Stimulated activated naive CD8-positive, alpha-beta T cell treated with anti-CD3 and anti-CD28 coated beads, Interleukin-15, Interleukin-2, amounts not matched to agents 100 ng/mL and 50 ng/mL, for 24 hours (primary cell): Measurements from ENCODE around the gene IGF2BP1.
"Not testable (repeated sequence)": the region's sequence is repeated elsewhere in the genome, so short reads cannot be mapped to it uniquely, and the experiment has no call there.

Experiments used
- H3K27ac Mint-ChIP-seq: one replicate; pipeline ENCODE4 v1.8.0; 2021; ENCODE audit warnings: mild to moderate bottlenecking, mixed read lengths
- H3K27me3 Mint-ChIP-seq: one replicate; pipeline ENCODE4 v1.8.0; 2021; ENCODE audit warnings: mixed read lengths
- H3K36me3 Mint-ChIP-seq: one replicate; pipeline ENCODE4 v1.8.0; 2021; ENCODE audit warnings: low read depth, mixed read lengths
- H3K4me1 Mint-ChIP-seq: one replicate; pipeline ENCODE4 v1.8.0; 2021; ENCODE audit warnings: low read depth, mixed read lengths
- H3K4me3 Mint-ChIP-seq: one replicate; pipeline ENCODE4 v1.8.0; 2021; ENCODE audit warnings: mild to moderate bottlenecking, mixed read lengths
- H3K9me3 Mint-ChIP-seq: one replicate; pipeline ENCODE4 v1.8.0; 2021; ENCODE audit warnings: mixed read lengths

Gene IGF2BP1

DNA sequence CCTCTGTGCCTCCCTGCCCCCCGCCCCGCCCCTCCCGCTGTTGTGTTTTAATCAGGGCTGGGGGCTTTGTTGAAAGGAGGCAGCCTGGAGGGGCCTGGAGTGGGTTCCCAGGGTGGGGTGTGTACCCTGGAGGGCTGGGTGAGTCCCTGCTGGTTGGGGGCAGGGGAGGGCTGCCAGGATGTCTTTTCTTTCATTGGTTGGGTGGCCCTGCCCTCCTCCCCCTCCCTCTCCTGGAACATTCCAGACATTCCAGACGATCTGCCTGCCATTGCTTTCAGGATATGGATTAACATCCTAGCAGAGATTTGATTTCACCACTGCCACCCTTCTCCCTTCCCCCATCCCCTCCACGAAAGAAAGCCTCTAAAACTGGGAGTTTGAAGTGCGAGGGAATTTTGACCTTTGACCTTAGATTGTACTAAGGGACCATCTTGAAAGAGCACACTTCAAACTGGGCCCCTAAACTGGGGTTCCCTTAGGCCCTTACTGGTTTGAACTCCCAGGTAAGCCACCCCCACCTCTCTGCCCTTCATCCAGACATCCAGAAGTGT lies 25.3 kb downstream of the IGF2BP1 start:
- Mint-ChIP-seq H3K27me3 (peaks cover 17% of the 10 kb centered on the region), H3K36me3 (no peaks in the 10 kb centered on the region), H3K9me3 (no peaks in the 10 kb centered on the region), H3K27ac (no peak overlapping the region), H3K4me3 (no peak overlapping the region), H3K4me1 (no peaks in the 10 kb centered on the region)

DNA sequence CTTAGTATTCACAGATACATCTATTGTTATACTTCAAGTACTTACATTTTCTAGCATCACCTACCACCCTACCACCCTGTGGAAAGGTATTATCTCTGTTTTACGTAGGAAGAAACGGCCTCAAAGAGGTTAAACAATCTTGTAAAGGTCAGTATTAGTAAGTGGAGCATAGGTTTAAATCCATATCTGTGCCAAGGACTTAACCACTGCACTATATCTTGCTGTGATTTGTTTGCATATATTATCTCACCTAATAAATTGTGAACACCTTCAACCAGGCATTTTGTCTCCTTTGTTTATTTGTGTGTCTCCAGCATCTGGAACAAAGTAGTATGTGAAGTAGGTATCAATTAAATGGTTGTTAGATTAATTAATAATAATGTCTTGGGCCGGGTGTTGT lies 27.3 kb downstream of the IGF2BP1 start:
- Mint-ChIP-seq H3K36me3 (no peaks in the 10 kb centered on the region), H3K4me3 (no peak overlapping the region), H3K27me3 (peaks cover 20% of the 10 kb centered on the region), H3K9me3 (no peaks in the 10 kb centered on the region), H3K27ac (no peak overlapping the region), H3K4me1 (no peaks in the 10 kb centered on the region)

DNA sequence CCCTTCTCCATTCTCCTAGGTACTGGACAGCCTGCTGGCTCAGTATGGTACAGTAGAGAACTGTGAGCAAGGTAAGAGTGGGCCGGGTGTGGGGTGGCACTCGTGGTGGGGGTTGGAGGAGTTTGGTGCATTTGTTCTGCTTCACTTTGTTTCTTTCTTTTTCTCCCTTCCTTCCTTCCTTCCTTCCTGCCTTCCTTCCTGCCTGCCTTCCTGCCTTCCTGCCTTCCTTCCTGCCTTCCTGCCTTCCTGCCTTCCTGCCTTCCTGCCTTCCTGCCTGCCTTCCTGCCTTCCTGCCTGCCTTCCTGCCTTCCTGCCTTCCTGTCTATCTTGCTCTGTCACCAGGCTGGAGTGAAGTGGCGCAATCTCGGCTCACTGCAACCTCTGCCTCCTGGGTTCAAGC lies 29.3 kb downstream of the IGF2BP1 start:
- not testable (repeated sequence) for H3K27ac Mint-ChIP-seq, H3K9me3 Mint-ChIP-seq, H3K4me3 Mint-ChIP-seq, H3K4me1 Mint-ChIP-seq, H3K36me3 Mint-ChIP-seq
- peaks cover 16% of the 10 kb centered on the region for H3K27me3 Mint-ChIP-seq

DNA sequence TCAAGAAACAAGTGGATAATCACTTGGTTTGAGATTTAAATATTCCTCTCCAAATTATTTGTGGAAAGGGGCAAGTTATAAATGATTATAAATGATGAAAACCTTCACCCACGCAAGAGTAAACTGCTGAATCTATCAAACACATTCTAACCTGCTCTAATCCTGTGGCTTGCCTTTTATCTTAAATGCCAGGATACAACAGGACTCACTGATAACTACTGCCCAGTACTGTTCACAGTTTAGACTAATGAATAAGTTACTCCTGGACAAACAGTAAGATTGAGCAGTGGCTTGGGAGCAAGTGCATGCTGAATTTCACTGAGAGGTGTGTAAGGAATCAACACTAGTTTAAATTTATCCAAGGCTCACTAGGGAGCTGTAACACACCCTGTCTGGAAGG lies 31.1 kb downstream of the IGF2BP1 start:
- H3K4me3 Mint-ChIP-seq, result no peak overlapping the region
- no peaks in the 10 kb centered on the region for H3K9me3 Mint-ChIP-seq
- H3K27ac Mint-ChIP-seq, result no peak overlapping the region
- peaks cover 4% of the 10 kb centered on the region for H3K4me1 Mint-ChIP-seq
- no peaks in the 10 kb centered on the region for H3K36me3 Mint-ChIP-seq
- H3K27me3 Mint-ChIP-seq, result peaks cover 7% of the 10 kb centered on the region

DNA sequence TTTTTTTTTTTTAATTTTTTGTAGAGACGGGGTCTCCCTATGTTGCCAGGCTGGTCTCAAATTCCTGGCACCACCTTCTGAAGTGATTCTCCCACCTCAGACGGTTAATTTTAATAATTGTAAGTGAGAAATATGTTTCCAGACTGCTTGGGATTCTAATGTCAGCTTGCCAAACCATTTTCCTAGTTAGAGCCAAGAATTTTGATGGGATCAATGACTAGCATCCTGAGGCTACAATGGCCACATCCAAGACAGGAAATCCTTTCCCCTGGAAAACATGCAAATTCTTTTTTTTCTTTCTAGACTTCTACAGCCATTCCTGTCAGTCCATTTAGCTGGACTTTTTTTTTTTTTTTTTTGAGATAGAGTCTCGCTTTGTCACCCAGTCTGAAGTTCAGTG lies 32.6 kb downstream of the IGF2BP1 start:
- Mint-ChIP-seq H3K36me3 (no peaks in the 10 kb centered on the region), H3K27me3 (peaks cover 3% of the 10 kb centered on the region), H3K4me1 (peaks cover 4% of the 10 kb centered on the region), H3K9me3 (no peaks in the 10 kb centered on the region), H3K4me3 (no peak overlapping the region), H3K27ac (no peak overlapping the region)

DNA sequence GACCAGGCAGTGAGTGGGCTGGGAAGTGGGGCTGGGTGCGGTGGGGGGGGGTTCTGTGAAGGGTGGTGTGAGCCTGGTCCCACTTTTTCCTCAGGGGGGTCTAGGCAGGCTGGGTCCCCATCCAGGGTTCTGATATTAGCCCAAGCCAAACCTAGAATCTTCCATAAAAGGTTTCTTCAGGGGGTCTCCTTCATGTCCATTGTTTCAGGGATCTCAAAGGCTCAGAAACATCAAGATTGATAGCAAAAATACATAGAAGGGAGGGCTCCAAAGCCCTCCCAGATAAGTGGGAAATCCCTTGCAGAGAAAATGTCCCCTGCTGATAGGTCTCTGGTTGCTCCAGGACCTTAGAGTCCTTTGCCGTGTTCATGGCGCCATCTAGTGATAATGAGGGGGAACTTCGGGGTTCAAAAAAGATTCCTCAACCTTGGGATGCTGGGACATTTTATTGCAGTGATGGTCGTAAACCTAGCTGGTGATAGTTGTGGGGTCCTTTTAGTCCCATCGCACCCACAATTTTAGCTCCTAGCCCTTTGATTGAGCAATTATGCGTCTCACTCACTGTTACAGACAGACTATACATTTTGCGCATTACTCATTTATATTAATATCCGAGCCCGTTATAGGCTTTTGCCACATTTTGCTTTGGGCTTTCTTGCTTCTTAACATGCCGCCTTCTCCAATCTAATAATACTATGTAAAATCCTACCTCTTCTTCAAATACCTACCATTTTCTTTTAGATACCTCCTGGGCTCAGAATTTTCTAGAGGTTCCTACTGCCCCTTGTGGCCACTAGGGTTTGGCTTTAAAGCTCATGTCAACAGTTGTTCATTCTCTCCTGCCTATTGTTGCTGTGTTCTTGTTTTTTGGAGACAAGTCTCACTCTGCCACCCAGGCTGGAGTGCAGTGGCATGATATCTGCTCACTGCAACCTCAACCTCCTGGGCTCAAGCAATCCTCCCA lies 35.1 kb downstream of the IGF2BP1 start:
- H3K36me3 Mint-ChIP-seq, result no peaks in the 10 kb centered on the region
- no peak overlapping the region for H3K4me3 Mint-ChIP-seq
- H3K9me3 Mint-ChIP-seq, result no peaks in the 10 kb centered on the region
- H3K27me3 Mint-ChIP-seq, result peaks cover 7% of the 10 kb centered on the region
- no peak overlapping the region for H3K27ac Mint-ChIP-seq
- H3K4me1 Mint-ChIP-seq, result peaks cover 4% of the 10 kb centered on the region

DNA sequence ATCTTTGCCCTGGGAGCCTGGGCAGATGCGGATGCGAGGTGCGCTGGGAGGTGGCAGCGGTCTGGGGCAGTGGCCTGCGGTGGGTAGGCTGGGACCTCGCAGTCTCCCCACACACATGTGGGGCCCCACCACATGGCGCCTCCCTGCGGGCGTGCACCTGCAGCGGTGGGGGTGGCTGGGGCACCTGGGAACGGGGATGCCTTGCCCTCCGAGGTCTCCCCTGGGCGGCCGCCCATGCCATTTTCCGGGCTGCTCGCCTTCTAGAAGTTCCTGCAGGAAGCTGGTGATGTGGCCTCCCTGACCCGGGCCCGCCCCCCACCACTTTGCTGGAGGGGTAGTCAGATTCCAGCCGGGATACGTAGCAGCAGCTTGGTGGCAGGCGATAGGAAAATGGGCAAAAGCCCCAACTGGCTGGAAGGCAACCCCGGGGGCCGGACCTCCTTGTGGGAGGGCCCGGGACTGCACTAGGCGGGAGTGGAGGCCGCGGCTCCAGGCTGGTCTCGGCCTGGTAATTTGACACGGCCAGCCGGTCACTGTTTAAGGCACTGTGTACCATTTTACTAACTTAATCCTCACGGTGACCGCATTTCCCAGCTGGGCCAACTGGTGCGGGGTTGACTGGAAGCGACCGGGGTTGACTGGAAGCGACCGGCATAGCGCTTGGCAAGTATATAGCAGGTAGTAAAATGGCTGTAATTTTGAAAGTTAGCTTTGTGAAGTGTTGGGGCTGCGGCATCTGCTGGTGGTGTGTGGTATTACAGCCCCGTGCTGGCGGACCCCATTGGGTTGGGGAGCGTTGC lies 38.5 kb downstream of the IGF2BP1 start:
- H3K27me3 Mint-ChIP-seq, result peaks cover 3% of the 10 kb centered on the region
- no peak overlapping the region for H3K4me3 Mint-ChIP-seq
- H3K36me3 Mint-ChIP-seq, result no peaks in the 10 kb centered on the region
- no peak overlapping the region for H3K27ac Mint-ChIP-seq
- no peaks in the 10 kb centered on the region for H3K9me3 Mint-ChIP-seq
- peaks cover 4% of the 10 kb centered on the region for H3K4me1 Mint-ChIP-seq

DNA sequence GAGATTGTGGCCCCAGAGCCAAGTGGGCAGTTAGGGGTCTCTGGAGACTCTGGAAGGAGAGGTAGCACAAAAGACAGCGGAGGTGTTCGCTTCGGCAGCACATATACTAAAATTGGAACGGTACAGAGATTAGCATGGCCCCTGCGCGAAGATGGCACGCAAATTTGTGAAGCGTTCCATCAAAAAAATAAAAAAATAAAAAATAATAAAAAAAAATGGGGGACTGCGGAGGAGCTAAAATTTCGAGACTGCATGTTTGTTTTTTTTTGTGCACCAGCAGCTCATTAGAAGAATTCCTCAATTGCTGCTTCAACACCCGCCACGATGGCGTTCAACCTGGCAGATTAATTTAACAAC lies 39.1 kb downstream of the IGF2BP1 start:
- peaks cover 3% of the 10 kb centered on the region for H3K27me3 Mint-ChIP-seq
- peaks cover 4% of the 10 kb centered on the region for H3K4me1 Mint-ChIP-seq
- H3K36me3 Mint-ChIP-seq, result no peaks in the 10 kb centered on the region
- H3K9me3 Mint-ChIP-seq, result no peaks in the 10 kb centered on the region
- no peak overlapping the region for H3K4me3 Mint-ChIP-seq
- no peak overlapping the region for H3K27ac Mint-ChIP-seq

DNA sequence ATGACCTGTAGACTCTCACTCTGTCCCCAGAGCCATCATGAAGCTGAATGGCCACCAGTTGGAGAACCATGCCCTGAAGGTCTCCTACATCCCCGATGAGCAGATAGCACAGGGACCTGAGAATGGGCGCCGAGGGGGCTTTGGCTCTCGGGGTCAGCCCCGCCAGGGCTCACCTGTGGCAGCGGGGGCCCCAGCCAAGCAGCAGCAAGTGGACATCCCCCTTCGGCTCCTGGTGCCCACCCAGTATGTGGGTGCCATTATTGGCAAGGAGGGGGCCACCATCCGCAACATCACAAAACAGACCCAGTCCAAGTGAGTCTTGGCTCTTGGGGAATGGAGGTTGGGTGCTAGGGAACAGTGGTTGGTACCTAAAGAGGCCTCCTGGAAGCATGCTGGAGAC lies 41.0 kb downstream of the IGF2BP1 start:
- Mint-ChIP-seq H3K4me3 (no peak overlapping the region), H3K36me3 (no peaks in the 10 kb centered on the region), H3K9me3 (no peaks in the 10 kb centered on the region), H3K27ac (no peak overlapping the region), H3K4me1 (no peaks in the 10 kb centered on the region), H3K27me3 (peaks cover 3% of the 10 kb centered on the region)

DNA sequence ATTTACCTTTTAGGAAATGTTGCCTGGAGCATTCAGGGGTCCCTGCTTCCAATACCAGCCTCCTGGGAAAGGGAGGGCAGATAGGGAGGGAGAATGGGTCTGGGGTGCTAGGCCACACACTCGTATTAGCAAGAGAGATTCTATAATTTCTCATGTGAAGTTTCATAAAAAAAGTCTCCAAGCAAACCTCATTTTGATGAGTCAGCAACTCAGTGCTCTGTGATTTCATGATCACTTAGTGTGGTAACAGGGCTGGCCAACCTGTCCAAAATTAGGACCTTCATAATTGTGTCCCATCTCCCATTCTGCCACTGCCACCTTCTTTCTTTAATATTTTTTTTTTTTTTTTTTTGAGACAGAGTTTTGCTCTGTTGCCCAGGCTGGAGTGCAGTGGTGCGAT lies 41.4 kb downstream of the IGF2BP1 start:
- Mint-ChIP-seq H3K4me3 (no peak overlapping the region), H3K27ac (no peak overlapping the region), H3K27me3 (peaks cover 3% of the 10 kb centered on the region), H3K9me3 (no peaks in the 10 kb centered on the region), H3K36me3 (no peaks in the 10 kb centered on the region), H3K4me1 (no peaks in the 10 kb centered on the region)

DNA sequence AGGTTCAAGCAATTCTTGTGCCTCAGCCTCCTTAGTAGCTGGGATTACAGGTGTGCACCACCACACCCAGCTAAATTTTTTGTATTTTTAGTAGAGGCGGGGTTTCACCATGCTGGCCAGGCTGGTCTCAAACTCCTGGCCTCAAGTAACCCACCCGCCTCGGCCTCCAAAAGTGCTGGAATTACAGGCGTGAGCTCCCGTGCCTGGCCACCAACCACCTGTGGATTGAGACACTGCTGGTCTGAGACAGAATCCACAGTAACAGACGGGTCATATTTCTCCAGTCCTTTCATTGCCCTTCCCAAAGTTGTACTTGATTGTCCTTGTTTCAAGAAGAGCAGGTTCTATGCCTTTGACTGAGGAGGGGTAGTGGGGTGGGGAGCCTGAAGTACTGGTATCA lies 42.3 kb downstream of the IGF2BP1 start:
- H3K36me3 Mint-ChIP-seq, H3K27me3 Mint-ChIP-seq, H3K4me1 Mint-ChIP-seq, H3K4me3 Mint-ChIP-seq, H3K27ac Mint-ChIP-seq, H3K9me3 Mint-ChIP-seq: not testable (repeated sequence)

DNA sequence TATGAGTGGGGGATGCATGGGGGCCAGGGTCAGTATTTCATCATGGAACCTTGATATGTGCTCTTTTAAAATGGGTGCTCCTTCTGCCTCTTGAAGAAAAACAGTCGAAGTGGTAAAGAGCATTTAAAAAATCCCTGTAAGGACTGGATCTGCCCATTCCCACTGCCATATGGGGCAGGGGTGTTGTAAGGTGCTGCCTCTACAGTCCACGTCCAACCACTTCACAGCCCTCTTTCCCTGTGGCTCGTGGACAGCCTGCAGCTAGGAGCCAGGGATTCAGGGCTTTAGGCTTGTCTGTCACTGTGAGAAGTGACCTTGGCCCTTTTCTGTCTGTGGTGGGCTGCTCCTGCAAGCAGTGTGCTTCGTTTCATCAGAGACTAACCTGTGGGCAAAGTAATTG lies 44.3 kb downstream of the IGF2BP1 start:
- H3K36me3 Mint-ChIP-seq, result no peaks in the 10 kb centered on the region
- H3K27ac Mint-ChIP-seq, result no peak overlapping the region
- H3K9me3 Mint-ChIP-seq, result no peaks in the 10 kb centered on the region

DNA sequence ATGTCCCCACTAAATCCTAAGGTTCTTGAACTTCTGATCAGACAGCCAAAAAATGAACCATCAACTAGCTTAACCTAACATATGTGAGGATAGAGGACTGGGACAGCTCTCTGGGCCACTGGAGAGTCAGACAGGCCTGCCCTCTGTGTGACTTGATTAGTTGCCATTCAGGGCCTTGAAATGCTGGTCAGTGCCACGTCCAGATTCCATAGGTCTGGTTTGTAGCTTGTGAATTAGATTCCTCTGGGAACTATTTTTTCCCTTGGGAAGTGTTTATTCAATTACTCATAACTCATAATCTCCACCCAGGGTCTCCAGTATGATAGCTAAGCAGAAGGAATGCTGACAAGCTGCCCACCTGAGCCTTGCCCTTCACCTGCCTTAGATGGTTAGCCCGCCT lies 48.2 kb downstream of the IGF2BP1 start:
- H3K4me3 Mint-ChIP-seq, result no peak overlapping the region
- no peaks in the 10 kb centered on the region for H3K4me1 Mint-ChIP-seq
- H3K27me3 Mint-ChIP-seq, result peaks cover 8% of the 10 kb centered on the region
- no peak overlapping the region for H3K27ac Mint-ChIP-seq
- no peaks in the 10 kb centered on the region for H3K36me3 Mint-ChIP-seq
- no peaks in the 10 kb centered on the region for H3K9me3 Mint-ChIP-seq

More for the DNA sequence above, 44.3 kb downstream of the IGF2BP1 start:
- H3K4me3 Mint-ChIP-seq, result no peak overlapping the region
- peaks cover 11% of the 10 kb centered on the region for H3K27me3 Mint-ChIP-seq
- no peaks in the 10 kb centered on the region for H3K4me1 Mint-ChIP-seq

DNA sequence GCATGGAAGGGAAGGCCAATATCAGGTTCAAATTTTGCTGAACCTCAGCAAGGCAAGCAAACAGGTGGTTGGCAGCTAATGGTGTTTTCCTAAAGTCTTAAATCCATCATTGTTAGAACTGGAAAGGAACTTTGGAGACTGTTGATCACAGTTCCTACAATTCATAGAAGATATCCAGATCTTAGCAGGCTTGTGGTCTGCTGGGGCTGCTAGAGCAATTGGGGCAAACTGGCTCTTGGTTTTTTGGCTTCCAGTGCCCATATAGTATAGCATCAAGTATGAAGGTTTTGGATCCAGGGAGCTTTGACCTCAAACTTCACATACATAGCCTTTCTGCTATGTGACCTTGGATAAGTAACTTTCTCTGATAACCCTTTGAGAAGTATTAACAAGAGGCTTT lies 49.7 kb downstream of the IGF2BP1 start:
- Mint-ChIP-seq H3K9me3 (no peaks in the 10 kb centered on the region), H3K4me1 (no peaks in the 10 kb centered on the region), H3K4me3 (no peak overlapping the region), H3K27me3 (peaks cover 8% of the 10 kb centered on the region), H3K36me3 (no peaks in the 10 kb centered on the region), H3K27ac (no peak overlapping the region)

DNA sequence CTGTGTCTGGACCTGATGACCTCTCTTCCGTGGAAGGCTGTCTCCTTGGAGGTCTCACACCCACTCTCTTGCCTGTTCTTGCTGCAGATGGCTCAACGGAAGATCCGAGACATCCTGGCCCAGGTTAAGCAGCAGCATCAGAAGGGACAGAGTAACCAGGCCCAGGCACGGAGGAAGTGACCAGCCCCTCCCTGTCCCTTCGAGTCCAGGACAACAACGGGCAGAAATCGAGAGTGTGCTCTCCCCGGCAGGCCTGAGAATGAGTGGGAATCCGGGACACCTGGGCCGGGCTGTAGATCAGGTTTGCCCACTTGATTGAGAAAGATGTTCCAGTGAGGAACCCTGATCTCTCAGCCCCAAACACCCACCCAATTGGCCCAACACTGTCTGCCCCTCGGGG lies 52.1 kb downstream of the IGF2BP1 start:
- Mint-ChIP-seq H3K36me3 (no peaks in the 10 kb centered on the region), H3K27ac (no peak overlapping the region), H3K9me3 (no peaks in the 10 kb centered on the region), H3K4me3 (no peak overlapping the region), H3K27me3 (peaks cover 5% of the 10 kb centered on the region), H3K4me1 (no peaks in the 10 kb centered on the region)
